HG03520 (cell line): ENCODE measurements around the gene CACNA2D1.
"Not testable (repeated sequence)": the region's sequence is repeated elsewhere in the genome, so short reads cannot be mapped to it uniquely, and the experiment has no call there.

Experiments used
- ATAC-seq: cut with Tn5 transposase; IDR thresholded peaks from one replicate; pipeline ENCODE4 v1.9.1; 2021; ENCODE audit warnings: mild to moderate bottlenecking, moderate library complexity; ENCODE audit not compliant: unreplicated experiment

The CACNA2D1 gene

GRCh38 chr7:82173400-82174021 is 270.1 kb downstream of the CACNA2D1 start:
- ATAC-seq = no peak

GRCh38 chr7:82172881-82173280 is 270.7 kb downstream of the CACNA2D1 start:
- no peak for ATAC-seq

GRCh38 chr7:82172017-82172416 is 271.6 kb downstream of the CACNA2D1 start:
- ATAC-seq = no peak

DNA sequence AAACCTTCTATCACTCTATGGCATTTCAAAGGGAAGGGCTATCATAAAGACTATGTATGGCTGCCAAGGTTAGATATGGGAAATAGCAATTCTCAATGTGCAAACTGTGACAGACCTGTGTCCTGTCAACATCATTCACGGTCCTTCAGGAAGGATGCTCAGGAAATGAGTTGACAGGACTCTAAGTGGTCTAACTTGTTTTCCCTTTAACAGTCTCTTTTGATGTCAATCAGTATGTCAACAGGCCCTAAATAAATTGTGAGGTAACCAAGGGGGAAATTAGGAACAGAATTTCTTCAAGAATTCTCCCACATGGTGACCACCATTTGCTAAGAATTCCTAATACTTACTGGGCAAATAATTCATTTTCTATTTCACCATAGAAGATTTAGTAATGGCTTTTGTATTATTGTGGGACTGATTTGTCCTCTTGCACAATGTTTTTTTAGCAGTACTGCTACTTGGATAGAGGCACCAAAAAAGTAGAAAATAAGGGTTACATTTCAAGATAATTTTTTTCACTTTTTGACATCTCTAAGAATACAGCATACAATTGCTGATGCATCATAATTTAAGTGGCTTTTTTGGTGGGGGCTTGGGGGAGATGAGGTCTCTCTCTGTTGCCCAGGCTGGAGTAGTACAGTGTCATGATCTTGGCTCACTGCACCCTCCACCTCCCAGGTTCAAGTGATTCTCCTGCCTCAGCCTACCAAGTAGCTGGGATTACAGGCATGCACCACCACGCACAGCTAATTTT is 275.8 kb downstream of the CACNA2D1 start:
- no peak for ATAC-seq

- no peak for ATAC-seq
Observed at GRCh38 chr7:82166260-82167015, 277.1 kb downstream of the CACNA2D1 start.

DNA sequence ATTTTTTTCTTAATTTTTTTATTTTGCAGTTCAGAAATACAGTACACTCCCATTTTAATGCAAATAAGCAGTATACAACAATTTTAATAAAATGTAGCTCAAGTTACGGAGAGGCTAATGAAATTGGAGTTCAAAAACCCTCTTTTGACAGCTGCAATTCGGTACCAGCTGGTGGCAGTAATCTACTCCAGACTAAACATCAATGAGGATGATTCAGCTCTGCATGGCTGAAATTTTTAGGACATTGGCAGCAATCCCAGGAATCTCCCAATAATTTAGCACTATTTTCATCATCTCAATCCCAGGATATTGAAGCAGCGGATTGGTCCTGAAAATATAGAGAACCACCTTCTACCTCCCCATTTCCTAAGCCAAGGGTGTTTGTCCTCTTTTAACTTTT is 278.8 kb downstream of the CACNA2D1 start:
- no peak for ATAC-seq

DNA sequence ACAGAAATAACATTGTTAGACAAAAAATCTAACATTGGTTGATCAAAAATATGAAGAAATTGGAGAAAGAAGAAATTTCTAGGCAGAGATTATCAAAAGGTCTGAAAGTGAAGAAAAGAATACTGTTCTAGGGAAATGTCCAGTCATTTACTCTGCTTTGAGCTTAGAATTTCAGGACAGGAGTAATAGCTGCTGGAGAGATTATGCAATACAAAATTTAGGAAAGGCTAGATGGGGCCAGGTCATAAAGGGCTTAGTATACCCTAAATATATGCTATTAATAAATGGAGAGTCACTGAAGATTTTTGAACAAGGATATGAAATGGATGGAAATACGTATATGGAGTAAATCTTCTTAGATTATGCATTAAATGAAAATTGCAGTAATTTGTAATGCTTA is 279.2 kb downstream of the CACNA2D1 start:
- ATAC-seq = no peak

DNA sequence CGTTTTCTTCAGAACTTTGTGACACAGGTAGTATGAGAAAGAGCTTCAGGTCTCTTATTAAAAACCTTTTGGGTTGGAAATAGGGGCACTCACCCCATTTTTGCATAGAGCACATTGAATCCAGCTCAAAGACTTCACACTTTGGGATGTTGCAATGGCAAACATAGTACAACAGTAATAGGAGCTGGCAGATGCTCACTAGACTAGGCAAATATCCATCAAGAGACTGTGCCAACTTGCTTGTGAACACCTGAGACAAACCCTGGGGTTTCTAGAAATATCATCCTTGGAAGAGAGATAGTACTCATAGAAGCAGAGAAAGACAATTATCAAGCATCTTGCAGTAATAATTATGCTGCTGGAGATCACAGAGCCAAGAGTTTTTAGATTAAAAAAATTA is 280.0 kb downstream of the CACNA2D1 start:
- ATAC-seq = no peak

DNA sequence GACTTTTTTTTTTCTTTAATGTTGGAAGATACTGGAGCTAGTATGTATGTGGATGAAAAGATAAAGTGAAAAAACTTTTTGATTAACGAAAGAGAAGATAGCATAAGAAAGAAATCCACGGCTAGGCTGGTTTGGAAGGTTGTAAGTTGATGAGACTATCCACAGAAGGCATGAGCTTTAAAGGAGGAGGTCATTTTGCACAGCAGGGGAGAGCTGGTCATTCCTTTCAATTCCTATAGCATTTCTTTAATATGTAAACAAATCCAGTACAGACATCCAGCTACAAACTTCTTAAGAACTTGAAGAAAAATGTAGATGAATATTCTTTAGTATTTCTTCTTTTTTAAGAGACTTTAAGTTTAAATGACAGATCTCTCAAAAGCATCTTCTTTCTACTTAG is 281.3 kb downstream of the CACNA2D1 start:
- no peak for ATAC-seq

GRCh38 chr7:82158327-82158726 is 285.2 kb downstream of the CACNA2D1 start:
- ATAC-seq = no peak

- no peak for ATAC-seq
Observed at GRCh38 chr7:82156893-82157292, 286.7 kb downstream of the CACNA2D1 start.

- ATAC-seq = no peak
Observed at GRCh38 chr7:82156168-82156567, 287.4 kb downstream of the CACNA2D1 start.

- no peak for ATAC-seq
Observed at GRCh38 chr7:82154728-82155127, 288.8 kb downstream of the CACNA2D1 start.

DNA sequence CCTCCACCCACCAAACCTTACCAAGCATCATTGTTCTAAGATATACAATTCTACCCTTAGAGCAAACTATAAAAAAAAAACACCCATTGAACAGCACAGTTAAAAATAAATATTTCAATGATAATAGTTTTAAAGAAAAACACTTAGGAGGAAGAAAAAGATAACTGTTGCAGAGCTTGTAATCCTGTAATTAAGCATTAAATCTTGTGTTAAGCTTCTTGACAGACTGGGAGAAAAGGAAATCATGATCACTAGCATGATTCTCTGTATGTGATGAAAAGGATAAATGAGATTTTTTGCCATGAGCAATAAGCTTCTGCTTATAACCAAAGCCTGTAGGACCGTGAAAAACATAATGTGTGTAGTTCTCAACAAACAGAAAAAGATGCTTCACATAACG is 289.8 kb downstream of the CACNA2D1 start:
- ATAC-seq = no peak

DNA sequence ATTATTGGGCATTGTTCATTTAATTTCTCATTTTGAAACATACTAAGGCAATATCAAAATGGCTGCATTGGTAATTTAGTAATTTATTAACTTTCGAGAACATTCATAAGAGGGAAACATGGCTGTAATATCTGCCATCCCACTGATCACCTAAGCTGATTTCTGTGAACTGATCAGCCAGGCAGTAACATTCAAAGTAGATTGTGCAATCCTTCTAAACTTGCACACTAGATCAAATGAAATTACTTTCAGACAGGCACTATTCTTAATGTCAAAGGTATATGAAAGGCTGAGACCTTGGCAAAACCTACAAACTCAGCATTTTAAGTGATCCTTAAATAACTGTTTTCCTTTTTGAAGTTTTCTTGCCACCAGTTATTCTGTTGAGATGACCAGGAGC is 290.7 kb downstream of the CACNA2D1 start:
- no peak for ATAC-seq

- no peak for ATAC-seq
Observed at GRCh38 chr7:82146491-82146890, 297.1 kb downstream of the CACNA2D1 start.

DNA sequence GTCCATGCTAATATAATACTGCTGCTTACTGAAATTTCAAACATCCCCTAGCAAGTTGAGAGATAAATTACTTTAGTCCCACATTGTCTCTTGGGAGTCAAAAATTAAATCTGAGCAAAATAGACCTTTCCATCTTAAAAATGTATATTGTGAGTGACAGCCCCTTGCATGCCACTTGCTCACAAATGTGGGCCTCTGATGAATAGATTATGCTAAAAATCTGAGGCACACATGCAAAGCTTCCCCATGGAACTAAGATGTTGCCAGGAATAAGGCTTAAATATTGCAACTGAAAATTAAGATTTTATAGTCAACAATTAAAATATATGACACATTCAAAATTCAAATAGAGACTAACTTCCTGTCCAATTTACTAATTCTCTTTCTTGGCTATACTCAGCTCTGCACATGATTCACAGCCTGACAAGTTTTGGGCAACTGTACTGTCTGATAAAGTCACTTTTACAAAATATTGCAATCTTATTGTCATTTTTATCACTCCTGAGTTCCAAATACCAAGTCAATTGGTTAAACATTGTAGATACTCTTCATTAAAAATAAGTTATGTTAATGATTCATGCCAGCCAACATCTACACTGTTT is 301.2 kb downstream of the CACNA2D1 start:
- no peak for ATAC-seq

- ATAC-seq = no peak
Observed at GRCh38 chr7:82141427-82141826, 302.1 kb downstream of the CACNA2D1 start.

- not testable (repeated sequence) for ATAC-seq
Observed at GRCh38 chr7:82140608-82141007, 303.0 kb downstream of the CACNA2D1 start.

GRCh38 chr7:82131215-82131614 is 312.4 kb downstream of the CACNA2D1 start:
- no peak for ATAC-seq

- no peak for ATAC-seq
Observed at GRCh38 chr7:82129091-82129490, 314.5 kb downstream of the CACNA2D1 start.

DNA sequence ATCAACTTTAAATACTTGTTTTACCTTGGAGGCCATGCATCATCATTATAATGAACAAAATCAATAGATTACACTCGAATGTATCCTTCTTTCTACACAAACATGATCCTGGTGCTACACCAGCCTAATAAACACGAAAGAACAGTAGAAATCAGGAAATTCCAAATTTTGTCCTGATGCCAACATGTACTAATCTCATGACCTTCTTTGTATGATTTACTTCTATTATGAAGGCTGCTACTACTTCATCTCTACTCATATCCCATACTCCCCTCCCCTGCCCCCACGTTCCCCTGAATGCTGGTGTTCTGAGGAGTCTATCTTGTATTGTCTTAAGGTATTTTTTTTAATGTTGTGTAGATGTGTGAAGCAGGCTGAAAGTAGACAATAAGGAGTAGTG is 315.0 kb downstream of the CACNA2D1 start:
- no peak for ATAC-seq
